GM21717 (cell line): ENCODE data around the gene KIAA1614.

Experiments used
- ATAC-seq: cut with Tn5 transposase; IDR thresholded peaks from one replicate; pipeline ENCODE4 v1.9.1; 2021; ENCODE audit warnings: mild to moderate bottlenecking, moderate library complexity; ENCODE audit not compliant: unreplicated experiment

The KIAA1614 gene

DNA sequence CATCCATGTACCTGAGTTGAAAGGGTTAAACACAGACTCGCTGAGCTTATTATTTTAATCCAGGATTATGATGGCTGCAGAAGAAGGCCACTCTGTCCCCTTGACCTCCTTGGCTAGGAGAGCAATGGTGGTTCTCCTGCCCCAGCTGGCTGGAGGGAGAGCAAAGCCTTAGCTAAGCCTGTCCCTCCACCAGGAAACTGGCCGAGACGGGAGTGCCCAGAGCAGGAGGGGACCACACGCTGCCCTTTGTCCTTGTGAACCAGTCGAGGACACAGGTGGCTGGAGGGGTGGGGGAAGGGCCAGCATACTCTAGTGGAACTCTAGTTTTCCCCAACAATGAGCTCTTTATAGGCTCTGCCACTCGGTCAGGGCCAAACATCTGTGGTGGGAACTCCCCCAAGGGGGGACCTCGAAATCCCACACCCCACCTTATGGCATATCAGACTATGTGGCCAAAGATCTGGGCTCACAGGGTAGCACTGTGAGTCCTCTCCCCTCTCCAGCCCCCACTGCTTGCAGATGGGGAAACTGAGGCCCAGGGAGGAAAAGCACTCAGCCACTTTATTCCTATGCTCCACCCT lies 12.9 kb downstream of the KIAA1614 start:
- ATAC-seq = no peak

DNA sequence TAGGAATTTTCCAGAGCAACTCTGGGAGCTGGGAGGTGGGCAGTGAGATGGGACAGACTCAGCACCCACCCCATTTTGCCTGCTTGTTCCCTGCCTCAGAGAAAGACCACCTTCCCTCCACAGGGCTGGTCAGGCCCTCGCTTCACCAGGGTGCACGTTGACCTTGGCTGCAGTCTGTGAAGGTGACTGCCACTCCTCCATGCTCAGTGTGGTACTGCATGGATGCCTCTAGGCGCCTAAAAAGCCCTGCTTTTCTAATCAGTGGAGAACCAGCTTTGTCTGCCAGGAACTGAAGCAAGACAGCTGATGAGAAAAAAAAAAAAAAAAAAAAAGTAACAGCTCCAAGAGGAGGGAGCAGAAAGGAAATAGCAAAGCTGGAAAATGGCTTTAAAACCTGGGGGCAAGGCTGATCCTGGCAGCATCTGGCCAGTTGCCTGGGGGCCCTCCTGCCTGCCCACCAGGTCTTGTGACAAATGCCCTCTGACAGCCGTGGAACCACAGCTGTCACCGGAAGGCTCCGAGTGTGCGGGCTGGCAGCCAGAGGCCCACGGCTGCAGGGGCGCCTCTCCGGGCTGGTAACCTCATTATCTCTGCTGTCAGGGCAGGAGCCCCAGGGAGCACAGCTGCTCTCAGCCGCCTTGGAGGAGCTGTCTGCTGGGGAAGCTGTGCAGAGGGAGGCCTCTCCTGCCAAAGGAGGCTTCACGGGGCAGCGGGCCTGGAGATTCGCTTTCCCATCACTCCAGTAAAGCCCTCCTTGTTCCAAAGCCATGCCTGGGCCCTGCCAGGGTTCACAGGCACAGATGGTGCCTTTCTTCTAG lies 13.7 kb downstream of the KIAA1614 start:
- ATAC-seq = no peak

DNA sequence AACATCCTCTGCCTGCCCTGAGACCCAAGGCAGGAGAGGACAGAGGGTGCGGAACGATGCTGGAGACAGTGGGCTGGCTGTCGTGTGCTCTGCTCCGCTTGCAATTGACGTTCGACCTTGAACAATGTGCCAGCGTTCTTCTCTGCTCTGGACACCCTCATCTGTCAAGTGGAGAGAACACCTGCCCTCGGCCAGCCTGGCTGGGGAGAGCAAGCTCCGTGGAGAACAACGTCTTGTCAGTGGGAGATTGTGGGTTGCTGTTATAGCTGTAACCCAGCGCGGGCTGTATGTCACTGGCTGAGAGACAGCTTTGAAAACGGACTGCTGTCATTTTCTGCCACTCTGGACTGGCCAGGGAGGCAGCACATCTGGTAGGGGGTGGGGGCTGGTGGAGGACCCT lies 14.7 kb downstream of the KIAA1614 start:
- ATAC-seq = no peak

DNA sequence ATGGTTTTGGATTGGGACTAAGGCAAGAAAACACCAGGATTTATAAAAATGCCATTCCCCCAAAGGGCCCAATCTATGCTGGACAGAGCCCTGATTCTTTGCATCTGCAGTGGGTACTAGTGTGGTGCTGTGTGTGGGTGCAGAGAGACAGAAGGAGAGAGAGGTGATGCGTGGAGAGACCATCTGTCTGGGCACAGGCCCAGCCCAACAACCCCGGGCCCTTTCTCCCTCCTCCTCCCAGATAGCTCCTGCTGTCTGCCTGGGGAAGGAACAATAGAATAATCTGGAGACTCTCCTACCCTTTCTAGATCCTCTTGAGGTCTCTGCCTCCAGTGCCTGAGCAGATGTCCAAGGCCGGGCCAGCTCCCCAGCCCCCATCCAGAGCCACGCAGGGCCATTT lies 15.1 kb downstream of the KIAA1614 start:
- ATAC-seq = no peak

DNA sequence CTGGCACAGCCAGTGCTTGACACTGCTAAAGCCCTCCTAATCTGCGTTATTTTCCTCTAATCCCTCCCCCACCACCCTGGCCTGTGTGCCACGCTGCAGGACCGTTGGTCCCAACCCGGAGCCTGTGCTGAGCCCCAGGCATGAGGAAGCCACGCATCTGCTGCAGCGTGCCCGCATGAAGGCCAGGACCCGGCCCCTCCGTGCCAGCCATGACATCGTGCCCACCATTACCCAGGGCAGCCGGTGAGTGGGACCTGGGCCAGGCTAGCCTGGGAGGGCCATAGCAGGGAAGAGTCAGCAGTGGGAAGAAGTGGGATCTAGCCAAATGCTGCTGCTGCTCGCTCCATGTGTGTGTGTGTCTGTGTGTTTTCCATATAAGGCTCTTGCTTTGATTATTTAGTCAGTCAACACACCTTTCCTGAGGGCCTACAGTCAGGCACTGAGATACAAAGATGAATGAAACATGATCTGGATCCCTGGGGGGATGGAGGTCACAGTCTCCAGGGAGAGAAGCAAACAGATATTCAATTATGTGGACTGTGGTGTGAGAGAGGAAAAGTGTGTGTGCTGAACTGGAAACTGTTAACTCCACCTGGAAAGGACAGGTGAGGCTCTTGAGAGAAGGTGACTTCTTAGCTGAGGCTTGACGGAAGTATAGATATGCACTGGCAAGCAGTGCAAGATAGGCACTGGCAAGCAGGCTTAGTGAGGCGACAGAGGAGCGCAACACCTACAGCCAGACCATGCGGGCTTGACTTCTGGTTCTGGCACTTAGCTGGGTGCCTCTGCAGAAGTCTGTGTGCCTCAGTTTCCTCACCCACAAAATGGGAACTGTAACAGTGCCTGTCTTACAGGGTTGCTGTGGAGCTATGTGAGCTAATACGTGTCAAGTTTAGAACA lies 15.9 kb downstream of the KIAA1614 start:
- no peak for ATAC-seq

DNA sequence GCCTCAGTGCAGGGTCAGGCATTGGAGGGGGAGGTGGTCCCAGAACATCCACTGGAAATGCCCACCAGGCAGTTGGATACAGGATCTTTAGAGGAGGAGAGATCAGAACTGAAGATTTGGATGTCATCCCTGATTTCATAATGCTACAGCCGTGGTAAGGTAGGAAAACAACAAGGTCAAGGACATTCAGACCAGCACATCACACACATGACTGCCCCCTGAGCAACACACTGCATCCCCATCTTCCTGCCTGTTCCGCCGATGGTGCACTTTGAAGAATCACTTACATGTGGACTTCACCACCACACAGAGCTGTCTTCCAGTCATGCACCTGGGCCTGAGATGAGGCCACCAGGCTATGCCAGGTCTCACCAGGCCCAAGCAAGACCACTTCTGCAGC lies 16.7 kb downstream of the KIAA1614 start:
- ATAC-seq = no peak

DNA sequence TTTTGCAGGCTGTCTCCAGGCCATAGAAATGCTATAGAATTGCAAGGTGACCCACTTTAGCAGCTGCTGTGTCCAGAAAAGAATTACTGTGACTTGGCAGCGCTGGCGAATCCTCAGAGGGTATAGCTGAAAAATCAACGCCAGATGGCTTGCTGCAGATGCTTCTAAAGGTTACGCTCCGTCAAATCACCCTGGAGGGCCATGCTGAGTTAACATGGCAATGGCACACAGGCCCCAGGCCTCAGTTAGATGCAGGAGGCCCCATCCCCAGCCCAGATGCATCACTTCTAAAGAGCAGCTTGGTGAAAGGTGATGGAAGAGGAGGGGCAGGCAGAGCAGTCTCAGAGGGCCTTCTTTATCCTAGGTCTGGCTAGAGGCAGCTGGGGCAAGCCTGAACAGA lies 18.0 kb downstream of the KIAA1614 start:
- no peak for ATAC-seq

DNA sequence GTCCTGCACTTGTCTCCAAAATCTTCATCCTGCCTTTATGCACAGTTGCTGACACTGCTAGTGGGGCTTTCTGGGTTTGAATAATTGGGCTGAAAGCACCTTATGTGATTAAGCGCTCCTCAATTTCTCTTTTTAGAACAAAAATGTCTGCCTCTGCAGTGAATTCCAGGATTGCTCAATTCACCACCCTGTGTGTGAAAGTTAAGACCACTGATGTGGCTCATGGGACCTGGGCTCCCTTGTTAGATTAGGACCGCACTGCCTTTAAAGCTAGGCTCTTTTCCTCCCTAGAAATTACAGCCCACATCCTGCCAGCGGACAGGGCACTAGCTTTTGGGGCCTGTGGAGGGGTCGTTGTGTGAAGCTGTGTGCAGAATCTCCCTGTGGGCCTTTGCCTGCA lies 18.8 kb downstream of the KIAA1614 start:
- ATAC-seq = no peak

DNA sequence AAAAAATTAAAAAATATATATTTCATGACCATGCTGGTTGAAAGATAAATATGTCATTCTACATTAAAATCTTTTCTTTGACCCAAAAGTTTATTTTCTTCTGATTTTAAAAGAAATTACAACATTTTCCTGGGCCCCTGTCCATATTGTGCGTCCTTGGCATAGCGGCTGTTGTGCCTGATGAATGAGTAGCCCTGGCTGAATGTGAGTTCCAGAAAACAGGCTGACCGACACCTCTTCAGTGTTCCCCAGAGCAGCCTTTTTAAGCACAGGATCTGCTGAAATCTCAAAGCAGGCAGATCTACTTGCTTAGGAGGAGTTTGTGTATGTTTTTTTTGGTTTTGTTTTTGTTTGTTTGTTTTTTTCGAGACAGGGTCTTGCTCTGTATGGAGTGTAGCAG lies 19.7 kb downstream of the KIAA1614 start:
- no peak for ATAC-seq

DNA sequence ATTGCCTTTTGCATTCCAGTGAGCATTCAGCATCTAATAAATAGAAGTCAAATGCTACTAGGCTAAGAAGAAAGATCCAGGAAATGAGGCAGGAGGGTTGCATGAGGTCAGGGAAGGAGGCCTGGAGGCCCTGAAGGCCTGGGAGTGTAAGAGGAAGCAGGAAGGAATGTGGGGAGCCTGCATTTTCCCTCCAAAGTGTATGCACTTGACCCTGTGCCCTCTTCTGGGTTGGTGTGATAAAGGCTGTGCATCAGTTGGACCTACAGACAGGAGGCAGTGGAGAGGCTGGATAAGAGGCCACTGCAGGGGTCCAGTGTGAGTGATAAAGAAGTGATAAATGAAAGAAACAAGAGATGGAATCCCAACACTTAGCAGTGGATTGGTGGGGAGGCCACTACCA lies 20.4 kb downstream of the KIAA1614 start:
- ATAC-seq = no peak

DNA sequence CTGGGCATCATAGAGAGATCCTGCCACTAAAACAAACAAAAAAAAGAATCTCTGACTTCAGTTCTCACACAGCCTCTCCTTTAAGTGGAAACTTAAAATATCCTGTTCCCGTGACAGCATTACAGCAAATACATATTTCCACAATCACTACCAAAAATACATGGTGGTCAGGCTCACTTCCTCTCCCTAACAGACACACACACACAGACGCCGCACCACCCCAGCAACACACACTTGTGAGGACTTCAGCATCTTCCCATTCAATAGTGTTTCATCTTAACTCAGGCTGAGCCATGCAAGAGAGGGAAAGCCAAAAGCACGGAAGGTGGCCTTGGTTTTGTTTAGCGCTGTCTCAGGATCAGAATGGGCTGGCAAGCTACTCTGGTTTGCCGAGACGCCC lies 21.9 kb downstream of the KIAA1614 start:
- ATAC-seq = no peak

DNA sequence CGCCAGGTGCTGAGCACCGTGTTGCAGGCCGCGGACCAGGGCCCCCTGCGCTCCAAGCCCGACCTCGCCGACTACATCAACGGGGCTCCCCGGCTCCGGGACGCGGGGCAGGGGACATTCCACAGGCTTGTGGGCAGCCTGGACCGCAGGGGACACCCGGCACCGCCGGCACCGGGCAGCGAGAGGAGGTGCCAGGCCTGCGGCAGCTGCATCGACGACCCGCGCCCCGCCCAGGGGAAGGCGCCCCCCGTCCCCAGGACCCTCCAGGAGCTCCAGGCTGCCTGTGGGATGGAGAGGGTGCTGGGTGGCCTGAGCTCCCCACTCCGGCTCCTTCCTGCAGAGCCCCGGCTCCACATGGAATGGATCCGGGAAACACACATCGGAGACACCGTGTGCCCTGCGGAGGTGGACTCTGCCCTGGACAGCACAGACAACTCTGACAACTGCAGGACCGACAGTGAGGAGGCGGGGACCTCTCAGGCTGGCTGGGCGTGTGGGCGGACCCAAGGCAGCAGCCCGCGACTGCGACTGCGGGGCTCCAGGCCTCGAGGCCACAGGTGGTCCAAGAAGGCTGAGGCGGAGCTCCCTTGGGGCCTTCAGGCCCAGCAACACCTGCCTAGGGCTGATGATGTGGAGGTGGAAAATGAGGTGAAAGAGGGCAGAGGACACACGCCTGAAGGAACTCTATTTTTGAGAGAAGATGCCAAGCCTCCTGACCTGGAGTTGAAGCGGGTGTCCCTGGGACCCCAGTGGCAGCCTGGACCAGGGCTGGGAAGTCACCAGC lies 22.8 kb downstream of the KIAA1614 start:
- ATAC-seq = no peak

DNA sequence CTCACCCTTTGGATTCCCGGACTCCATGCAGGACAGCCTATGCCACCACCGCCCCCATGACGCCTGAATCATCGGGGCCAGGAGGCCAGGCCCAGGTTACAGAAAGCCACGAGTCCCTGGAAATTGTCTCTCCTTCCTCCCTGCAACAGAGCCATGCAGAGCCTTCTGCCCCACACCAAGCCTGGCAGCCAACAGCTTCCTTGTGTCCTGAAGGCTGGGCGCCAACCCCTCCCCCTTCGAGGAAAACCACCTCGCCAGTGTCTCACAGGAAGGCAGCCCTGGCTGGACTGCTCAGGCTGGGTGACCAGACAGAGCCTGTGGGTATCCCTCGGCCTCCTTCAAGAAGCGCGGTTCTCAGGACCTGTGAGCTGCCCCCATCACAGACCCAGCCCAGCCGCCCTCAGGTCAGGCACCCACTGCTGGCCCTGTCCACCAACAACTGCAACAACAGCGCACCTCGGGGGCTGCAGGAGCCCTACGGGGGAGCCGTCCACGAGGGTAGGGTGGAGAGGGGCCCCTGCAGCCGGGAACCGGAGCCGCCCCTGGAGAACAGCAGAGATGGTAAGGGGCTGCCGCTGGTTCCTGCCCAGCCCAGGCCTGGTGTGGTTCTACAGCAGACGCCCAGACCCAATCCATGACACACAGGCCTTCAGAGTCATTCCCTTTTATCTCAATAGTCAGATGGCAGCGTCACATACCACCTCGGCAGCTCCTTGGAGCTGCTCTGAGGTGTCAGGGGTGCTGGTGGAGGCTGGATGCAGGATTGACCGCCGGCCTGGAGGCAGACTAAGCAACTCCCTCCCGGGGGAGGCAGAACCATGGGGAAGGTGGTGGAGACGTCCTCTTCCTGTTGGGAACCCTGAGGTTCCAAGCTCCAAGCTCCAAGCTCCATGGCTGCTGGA lies 23.7 kb downstream of the KIAA1614 start:
- ATAC-seq = no peak

DNA sequence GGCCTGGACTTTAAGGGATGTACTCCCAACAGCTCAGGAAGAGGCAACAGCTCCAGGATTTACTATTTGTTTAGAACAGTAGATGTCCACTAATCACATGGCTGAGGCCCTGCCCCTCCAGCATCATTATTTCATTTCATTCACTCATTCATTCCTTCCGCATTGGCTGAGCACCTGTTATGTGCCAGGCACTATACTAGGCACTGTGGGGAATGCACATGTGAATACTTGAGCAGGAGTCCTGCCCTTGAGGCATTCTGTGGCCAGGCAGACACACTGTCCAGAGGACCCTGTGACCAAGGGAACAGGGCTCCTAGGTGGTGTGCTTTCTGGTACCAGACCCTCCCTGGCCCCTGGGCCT lies 24.3 kb downstream of the KIAA1614 start:
- no peak for ATAC-seq

DNA sequence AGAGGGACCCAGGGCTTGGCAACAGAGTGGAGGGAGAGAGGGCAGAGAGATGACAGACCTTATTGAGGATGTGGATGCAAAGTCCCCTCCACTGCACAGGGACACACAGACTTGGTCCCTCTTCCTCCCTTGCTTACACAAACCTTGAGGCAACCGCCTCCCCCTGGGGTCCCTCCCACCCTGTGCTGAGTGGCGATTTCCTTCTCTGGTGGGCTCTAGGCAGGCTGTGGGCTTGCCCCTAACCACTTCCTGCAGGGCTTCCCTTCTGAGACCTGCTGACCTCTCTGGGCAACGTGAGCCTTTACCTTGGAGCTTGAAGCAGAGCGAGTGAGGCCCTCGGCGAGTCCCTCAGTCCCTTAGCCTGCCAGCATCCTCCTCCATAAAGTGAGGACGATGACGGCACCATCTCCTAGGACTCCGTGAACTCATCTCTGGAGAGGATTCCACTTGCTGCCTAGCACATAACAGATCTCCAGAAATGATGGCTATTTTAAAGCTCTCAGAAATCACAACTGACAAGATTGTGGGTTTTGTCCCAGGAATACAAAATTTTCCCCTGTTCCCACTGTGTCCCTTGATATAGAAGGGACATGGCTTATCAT lies 25.0 kb downstream of the KIAA1614 start:
- ATAC-seq = no peak

DNA sequence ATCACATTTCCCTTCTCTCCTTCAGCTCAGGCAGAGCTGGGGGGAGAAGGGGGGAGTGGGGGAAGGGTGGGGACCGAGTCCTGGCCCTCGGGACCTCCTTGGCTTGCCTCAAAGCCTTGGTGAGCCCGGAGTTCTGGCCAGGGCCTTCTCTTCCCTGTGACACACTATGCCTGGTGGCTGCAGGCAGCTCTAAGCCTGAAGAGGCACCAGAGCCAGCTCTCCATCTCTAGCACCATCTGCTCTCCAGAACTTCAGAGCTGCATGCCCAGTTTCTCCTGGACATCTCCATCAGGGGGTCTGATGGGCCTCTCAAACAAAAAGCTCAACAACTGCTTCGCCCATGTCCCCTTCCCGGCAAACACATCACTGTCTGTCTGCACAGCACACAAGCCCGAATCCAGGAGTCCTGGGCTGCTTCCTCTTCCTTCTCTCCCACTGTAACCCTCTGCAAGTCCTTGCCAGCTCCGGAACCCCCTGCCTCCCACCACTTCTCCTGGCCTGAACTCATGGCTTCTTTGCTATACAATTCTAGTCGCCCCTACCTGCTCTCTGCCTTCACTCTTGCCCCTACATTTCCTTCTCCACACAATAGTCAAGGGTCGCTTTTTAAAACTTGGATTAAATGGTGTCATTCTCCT lies 26.5 kb downstream of the KIAA1614 start:
- ATAC-seq = no peak

DNA sequence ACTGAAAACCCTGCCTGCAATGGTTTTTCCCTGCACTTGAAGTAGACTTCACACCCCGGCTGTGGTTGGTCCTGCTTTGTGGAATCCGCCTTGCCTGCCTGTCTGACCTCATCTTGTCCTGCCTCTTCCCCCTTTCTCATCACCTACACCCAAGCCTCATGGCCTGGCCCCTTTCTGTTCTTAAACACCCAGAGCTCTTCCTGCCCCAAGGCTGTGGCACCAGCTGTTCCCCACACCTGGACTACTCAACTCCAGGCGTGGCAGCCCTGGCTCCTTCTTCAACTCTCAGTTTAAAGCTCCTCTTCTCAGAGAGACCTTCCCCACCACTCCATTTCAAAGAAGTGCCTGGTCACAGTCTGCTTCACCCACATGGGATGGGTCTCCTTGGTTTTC lies 27.0 kb downstream of the KIAA1614 start:
- ATAC-seq = no peak

DNA sequence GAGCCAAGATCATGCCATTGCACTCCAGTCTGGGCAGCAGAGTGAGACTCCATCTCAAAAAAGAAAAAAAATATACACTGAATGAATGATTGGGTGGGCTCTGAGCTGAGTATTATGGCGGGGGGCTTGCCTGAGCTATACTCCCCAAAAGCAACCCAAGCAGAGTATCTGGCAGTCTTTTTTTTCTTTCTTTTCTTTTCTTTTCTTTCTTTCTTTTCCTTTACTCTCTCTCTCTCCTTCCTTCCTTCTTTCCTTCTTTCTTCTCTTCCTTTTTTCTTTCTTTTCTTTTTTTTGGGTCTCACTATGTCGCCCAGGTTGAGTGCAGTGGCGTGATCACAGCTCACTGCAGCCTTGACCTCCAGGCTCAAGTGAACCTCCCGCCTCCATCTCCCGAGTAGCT lies 27.7 kb downstream of the KIAA1614 start:
- no peak for ATAC-seq
